NCI-H2107 (cell line): ENCODE data around the gene DBF4.
"Not testable (repeated sequence)": the region's sequence is repeated elsewhere in the genome, so short reads cannot be mapped to it uniquely, and the experiment has no call there.

Experiments used
- DNase-seq: peaks from one replicate; lab custom pipeline; 2025; lab: John Stamatoyannopoulos, UW

The DBF4 gene

GRCh38 chr7:87882151-87882937 lies 6.1 kb downstream of the DBF4 start:
- no peak for DNase-seq

GRCh38 chr7:87885018-87885417 lies 8.7 kb downstream of the DBF4 start:
- no peak for DNase-seq

DNA sequence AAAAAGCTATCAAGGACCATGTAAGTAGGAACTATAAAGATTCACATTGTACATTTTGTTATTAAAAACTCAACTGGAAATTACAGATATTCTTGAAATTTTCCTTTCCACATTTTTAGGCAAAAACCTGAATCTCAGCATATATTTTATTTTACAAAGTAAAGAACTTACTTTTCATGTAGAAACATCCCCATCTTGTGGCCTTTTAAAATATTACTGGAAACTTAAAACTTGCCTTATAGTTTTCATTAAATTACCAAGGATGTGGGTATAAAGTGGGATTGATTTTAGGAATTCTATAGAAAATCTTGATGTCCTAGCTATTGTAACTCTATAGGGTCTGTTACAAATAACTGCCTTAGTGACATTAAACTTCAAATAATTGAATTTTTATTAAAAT lies 10.6 kb downstream of the DBF4 start:
- DNase-seq, result no peak

DNA sequence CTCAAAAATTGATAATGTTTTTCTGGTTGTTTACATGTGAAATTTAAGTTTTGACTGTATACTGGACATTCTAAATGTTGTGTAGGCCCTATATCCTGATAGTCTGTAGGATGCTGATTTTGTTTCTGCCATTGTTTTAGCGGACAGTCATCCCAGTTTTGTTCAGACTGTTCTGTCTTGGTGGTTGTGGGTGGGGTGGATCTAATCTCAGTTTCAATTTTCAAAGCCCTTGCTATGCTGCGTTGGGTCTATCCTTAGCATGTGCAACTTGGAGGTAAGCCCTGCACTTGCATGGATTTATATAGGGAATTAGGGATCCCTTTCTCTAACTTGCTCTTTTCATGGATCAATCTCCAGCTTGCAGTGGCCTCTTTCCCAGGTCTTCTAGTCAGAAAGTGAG lies 19.1 kb downstream of the DBF4 start:
- no peak for DNase-seq

DNA sequence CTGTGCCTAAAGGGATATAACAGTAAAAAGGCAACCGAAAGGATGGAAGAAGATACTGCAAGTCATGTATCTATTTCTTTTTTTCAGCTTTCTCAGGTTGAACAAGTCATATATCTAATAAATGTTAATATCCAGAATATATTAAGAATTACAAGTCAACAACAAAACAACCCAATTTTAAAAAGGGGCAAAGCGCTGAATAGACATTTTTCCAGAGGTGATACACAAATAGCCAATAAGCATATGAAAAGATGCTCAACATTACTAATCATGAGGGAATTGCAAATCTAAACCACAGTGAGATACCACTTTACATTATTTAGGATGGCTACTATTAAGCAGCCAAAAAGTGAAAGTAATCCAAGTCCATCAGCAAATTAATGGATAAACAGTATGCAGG lies 23.0 kb downstream of the DBF4 start:
- no peak for DNase-seq

- not testable (repeated sequence) for DNase-seq
Observed at GRCh38 chr7:87907136-87907906, 31.0 kb downstream of the DBF4 start.

DNA sequence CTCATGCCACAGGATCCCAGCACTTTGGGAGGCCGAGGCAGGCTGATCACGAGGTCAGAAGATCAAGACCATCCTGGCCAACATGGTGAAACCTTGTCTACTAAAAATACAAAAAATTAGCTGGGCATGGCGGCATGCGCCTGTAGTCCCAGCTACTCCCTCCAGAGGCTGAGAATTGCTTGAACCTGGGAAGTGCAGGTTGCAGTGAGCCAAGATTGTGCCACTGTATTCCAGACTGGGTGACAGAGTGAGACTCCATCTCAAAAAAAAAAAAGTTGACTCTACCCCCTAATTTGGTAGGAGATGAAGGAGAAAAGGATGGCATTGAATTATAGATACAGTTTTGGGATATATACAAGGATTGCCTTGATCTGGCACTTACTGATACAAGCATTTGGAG lies 32.5 kb downstream of the DBF4 start:
- DNase-seq, result not testable (repeated sequence)

- no peak for DNase-seq
Observed at GRCh38 chr7:87912121-87912520, 35.8 kb downstream of the DBF4 start.

- no peak for DNase-seq
Observed at GRCh38 chr7:87918740-87919139, 42.4 kb downstream of the DBF4 start.

DNA sequence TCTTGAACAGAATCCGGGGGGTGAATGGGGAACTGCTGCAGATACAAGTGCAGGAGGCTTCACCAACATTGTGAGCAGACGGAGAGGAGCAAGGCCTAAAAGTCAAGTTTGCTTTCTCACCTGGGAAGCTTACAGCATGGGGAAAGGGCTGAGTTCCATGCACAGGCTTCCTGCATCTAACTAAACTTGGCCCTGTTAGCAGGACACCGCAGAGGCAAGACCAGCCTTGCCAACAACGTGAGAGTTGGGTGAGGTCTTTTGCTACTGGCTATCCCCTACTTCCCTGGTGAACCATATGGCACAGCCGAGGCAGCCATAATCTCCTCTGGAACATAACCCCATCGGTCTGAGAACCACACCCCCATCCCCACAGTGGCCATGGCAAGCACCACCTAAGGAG lies 43.6 kb downstream of the DBF4 start:
- DNase-seq, result no peak

- DNase-seq, result no peak
Observed at GRCh38 chr7:87920578-87920977, 44.3 kb downstream of the DBF4 start.

GRCh38 chr7:87922759-87923395 lies 46.6 kb downstream of the DBF4 start:
- DNase-seq, result not testable (repeated sequence)

GRCh38 chr7:87926581-87927461 lies 50.5 kb downstream of the DBF4 start:
- DNase-seq, result peak; percentile 35

DNA sequence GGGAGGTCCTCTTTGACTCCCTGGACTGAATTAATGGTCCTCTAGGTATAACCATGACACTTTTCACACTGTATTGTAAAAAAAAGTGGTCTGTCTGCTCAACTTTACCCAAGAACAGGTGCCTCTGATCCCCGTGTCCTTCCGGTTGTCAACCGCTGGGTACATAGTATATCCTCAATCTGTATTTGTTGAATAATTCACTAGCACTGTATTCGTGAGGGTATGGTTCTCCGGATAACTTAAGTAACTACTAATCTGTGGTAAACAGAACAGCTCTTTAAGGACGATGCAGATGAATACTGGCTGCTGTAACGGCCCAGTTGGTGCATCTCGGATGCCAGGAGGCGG lies 57.3 kb downstream of the DBF4 start:
- no peak for DNase-seq

DNA sequence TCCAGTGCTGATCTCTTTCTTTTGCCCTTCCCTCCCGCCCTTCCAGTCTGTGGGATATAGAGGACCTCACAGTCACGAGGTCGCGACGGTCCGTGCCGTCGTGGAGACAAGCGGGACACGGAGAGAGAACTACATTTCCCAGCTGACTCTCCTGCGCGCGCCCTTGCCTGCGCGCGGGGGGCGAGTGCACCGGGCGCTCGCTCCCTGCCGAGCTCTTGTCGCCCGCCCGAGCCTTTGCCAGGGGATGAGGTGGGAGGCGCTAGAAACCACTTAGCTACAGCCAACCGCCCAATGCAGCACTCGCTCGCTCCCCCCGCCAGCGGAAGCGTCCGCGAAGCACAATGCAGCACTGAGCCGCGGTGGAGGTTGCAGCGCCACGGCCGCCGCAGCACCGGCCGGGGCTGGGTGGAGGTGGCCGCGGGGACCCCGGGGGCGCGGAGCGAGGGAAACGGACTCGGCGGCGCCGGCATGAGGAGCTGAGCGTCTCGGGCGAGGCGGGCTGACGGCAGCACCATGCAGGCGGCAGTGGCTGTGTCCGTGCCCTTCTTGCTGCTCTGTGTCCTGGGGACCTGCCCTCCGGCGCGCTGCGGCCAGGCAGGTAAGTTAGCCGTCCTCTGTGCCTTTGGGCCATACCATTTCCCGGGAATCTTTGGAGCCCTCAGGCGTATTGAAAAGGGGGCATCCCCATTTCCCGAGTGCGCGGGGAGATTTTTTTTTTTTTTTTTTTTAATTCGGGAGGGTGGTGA lies 57.8 kb downstream of the DBF4 start, which contains the start of gene ADAM22:
Gene ADAM22 (plus strand): TSS at position 299 of the 746 bp plus-strand sequence. CDS start 215 bp downstream, at position 514.
- DNase-seq, result peak; percentile 90

GRCh38 chr7:87934699-87935383 lies 58.5 kb downstream of the DBF4 start:
- peak; percentile 40 for DNase-seq

DNA sequence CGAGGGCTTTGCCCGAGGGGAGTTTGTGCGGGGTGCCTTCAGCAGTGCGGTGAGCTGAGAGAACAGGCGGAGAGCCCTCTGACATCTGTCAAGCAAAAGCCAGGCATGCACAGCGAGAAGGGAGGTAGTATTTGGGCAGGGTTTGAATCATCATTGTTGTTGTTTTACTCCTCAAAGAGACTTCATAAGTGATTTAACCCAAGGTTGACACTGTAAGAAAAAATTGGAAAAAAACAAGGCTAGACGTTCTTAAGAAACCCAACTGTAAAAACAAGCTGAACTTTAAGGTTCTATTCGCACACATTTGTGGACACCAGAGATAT lies 59.1 kb downstream of the DBF4 start:
- no peak for DNase-seq

DNA sequence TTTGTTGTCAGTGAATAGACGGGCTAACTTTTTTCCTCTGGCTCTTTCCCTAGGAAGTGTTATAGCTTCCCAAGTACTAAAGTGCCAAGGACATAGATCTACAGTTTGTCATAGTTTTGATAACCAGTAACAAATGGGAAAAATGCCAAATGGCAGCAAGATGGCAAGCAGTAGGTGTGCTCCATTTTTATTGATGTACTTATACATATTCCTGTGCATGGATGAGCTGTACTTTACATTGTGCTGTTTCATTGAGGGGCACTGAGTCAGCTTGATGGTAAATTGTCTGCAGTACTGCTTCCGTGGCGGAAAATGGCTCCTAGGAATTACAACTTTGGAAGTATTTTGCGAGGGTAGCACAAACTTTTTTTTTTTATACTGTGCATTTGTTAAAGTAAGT lies 64.8 kb downstream of the DBF4 start:
- no peak for DNase-seq

DNA sequence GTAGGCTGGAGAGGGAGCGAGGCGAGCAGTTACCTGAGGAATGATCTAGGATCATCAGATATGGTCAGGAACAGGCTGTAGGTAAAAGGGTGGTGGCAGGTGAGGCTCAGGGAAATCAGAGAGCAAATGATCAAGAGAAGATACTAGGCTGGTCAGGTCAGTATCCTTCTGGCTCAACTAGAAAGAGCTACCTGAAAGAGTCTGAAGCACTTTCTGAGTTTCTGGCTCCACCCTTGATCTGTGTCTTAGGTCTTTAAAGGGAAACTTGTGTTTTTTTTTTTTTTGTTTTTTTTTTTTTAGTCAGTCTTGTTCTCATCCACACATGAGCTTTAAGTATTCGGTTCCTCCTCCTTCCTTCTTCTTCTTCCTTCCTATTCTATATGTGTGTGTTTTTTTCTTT lies 68.3 kb downstream of the DBF4 start:
- no peak for DNase-seq

DNA sequence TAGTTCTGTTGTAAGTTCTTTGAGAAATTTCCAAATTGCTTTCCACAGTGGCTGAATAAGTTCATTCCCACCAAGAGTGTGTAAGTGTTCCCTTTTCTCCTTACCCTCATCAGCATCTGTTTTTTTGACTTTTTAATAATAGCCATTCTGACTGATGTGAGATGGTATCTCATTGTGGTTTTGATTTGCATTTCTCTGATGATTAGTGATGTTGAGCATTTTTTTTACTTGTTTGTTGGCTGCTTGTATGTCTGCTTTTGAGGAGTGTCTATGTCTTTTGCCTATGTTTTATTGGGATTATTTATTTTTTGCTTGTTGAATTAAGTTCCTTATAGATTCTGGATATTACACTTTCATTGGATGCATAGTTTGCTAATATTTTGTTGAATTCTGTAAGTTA lies 69.6 kb downstream of the DBF4 start:
- DNase-seq, result not testable (repeated sequence)

GRCh38 chr7:87948371-87948770 lies 72.1 kb downstream of the DBF4 start:
- no peak for DNase-seq
